HepG2 (cell line): ENCODE measurements around the gene PPP1R8. TPM values are rescaled to one million over a fixed set of nuclear protein-coding genes. Genes with fewer than 3 reads are reported as not detected.

Experiments used
- ADNP ChIP-seq: sonication (generic); formaldehyde crosslinking; IDR thresholded peaks from 2 replicates; pipeline ENCODE4 v1.4.0; 2020; ENCODE audit warnings: missing genetic modification reagents
- ATF6 ChIP-seq: sonication (generic); formaldehyde crosslinking; conservative IDR thresholded peaks from 2 replicates; pipeline ENCODE4 v1.4.0; 2020; ENCODE audit warnings: missing genetic modification reagents
- CENPBD1 ChIP-seq: sonication (generic); formaldehyde crosslinking; IDR thresholded peaks from 2 replicates; pipeline ENCODE4 v1.8.0; 2022; ENCODE audit warnings: missing genetic modification reagents, low read depth, mild to moderate bottlenecking, borderline replicate concordance
- HIVEP1 ChIP-seq: sonication (generic); formaldehyde crosslinking; IDR thresholded peaks from 2 replicates; pipeline ENCODE4 v1.4.0; 2020; ENCODE audit warnings: mild to moderate bottlenecking, missing genetic modification reagents
- HMGA1 ChIP-seq: sonication (generic); formaldehyde crosslinking; conservative IDR thresholded peaks from 2 replicates; pipeline ENCODE4 v1.4.0; 2020; ENCODE audit warnings: missing genetic modification reagents
- KDM2A ChIP-seq: sonication (generic); formaldehyde crosslinking; IDR thresholded peaks from 2 replicates; pipeline ENCODE4 v1.4.0; 2020; ENCODE audit warnings: low read depth, missing genetic modification reagents, borderline replicate concordance
- NCOA2 ChIP-seq: sonication (generic); formaldehyde crosslinking; IDR thresholded peaks from 2 replicates; pipeline ENCODE4 v1.8.0; 2022; ENCODE audit warnings: inconsistent platforms
- RARA ChIP-seq: IDR thresholded peaks from 2 replicates; pipeline ENCODE4 v1.6.1; 2016; ENCODE audit warnings: missing genetic modification reagents, missing compliant biosample characterization
- SNAPC4 ChIP-seq: sonication (generic); formaldehyde crosslinking; IDR thresholded peaks from 2 replicates; pipeline ENCODE4 v1.4.0; 2020; ENCODE audit warnings: mild to moderate bottlenecking, missing genetic modification reagents
- SP2 ChIP-seq: sonication (generic); formaldehyde crosslinking; IDR thresholded peaks from 2 replicates; pipeline ENCODE4 v1.5.1; 2020; ENCODE audit warnings: mild to moderate bottlenecking, missing genetic modification reagents
- TARDBP ChIP-seq: sonication (generic); formaldehyde crosslinking; IDR thresholded peaks from 2 replicates; pipeline ENCODE4 v1.8.0; 2022; ENCODE audit warnings: mild to moderate bottlenecking, missing genetic modification reagents
- YEATS2 ChIP-seq: sonication (generic); formaldehyde crosslinking; IDR thresholded peaks from 2 replicates; pipeline ENCODE4 v1.4.0; 2020; ENCODE audit warnings: missing genetic modification reagents, borderline replicate concordance
- ZNF496 ChIP-seq: sonication (generic); formaldehyde crosslinking; IDR thresholded peaks from 2 replicates; pipeline ENCODE4 v1.8.1; 2023; ENCODE audit warnings: mild to moderate bottlenecking, moderate library complexity, missing genetic modification reagents; ENCODE audit not compliant: insufficient replicate concordance
- polyA plus RNA-seq, 8 experiments: library from polyadenylated mRNA; depleted of rRNA in 3 of 8; stranded (reverse) in 7 of 8; unstranded in 1 of 8; fragments of >200 nt; fragmentation: Illumina TruSeq in 4 of 8; extraction: Trizol in 4 of 8; gene quantifications; 2 replicates each; pipeline versions ENCODE4 v1.2.1 to v1.2.3, GENCODE V29; 2011 to 2016; ENCODE audit warnings: low read depth in 4 of 8, missing spikeins in 1 of 8, mixed read lengths in 1 of 8; ENCODE audit not compliant: insufficient read depth in 1 of 8
- total RNA-seq, 5 experiments: library from RNA; depleted of rRNA; stranded (reverse); fragments of >200 nt; fragmentation: Illumina TruSeq; extraction: Trizol; gene quantifications; 2 replicates each; pipeline ENCODE4 v1.2.3, GENCODE V29; 2016; ENCODE audit warnings: low read depth in 1 of 5
- TF ChIP-seq, protein P1 (sequence below): IDR thresholded peaks from 2 replicates; pipeline ENCODE4 v1.6.1; 2016; ENCODE audit warnings: low read depth, control low read depth

The PPP1R8 gene
- total and polyA plus RNA-seq, 2 of the 13 experiments (the other 11 are each of a cell fraction or from before 2014, with no cell fraction given), result 38.3 to 62.2 TPM

GRCh38 chr1:27858072-27858948 lies 27.7 kb downstream of the PPP1R8 start (continued):
- TF ChIP-seq SP2 (no peak), YEATS2 (CRISPR knock-in tag) (no peak), NCOA2 (CRISPR knock-in tag) (no peak), KDM2A (CRISPR knock-in tag) (0 out of 2 replicates have a peak, but pooled peaks have one; percentile 32), ATF6 (CRISPR knock-in tag) (no peak), HMGA1 (CRISPR knock-in tag) (no peak), TARDBP (CRISPR knock-in tag) (no peak), ZNF496 (CRISPR knock-in tag) (no peak), SNAPC4 (CRISPR knock-in tag) (no peak), ADNP (CRISPR knock-in tag) (no peak), RARA (CRISPR knock-in tag) (no peak), HIVEP1 (CRISPR knock-in tag) (no peak), CENPBD1 (CRISPR knock-in tag) (no peak)
- TF ChIP-seq, protein P1, sequence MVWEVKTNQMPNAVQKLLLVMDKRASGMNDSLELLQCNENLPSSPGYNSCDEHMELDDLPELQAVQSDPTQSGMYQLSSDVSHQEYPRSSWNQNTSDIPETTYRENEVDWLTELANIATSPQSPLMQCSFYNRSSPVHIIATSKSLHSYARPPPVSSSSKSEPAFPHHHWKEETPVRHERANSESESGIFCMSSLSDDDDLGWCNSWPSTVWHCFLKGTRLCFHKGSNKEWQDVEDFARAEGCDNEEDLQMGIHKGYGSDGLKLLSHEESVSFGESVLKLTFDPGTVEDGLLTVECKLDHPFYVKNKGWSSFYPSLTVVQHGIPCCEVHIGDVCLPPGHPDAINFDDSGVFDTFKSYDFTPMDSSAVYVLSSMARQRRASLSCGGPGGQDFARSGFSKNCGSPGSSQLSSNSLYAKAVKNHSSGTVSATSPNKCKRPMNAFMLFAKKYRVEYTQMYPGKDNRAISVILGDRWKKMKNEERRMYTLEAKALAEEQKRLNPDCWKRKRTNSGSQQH (CRISPR knock-in tag), result no peak
